Measurements from ENCODE around the gene MRPL21.

GRCh38 chr11:68897441-68897840 lies 6.2 kb downstream of the MRPL21 start:
- no peak for TF ChIP-seq EZH2 (IDR thresholded peaks at IDR 0.05; ENCODE audit: borderline replicate concordance, low read length)
- TF ChIP-seq CTCF (IDR thresholded peaks at IDR 0.05; ENCODE audit: low read length) = no peak
